Neural cell (in vitro differentiated cells): ENCODE measurements around the gene MCFD2.

ENCODE experiments used
- CTCF ChIP-seq: fragments of 450-650 bp; IDR thresholded peaks from 2 replicates; pipeline ENCODE4 v1.5.1; 2014; ENCODE audit warnings: antibody characterized with exemption, mild to moderate bottlenecking, moderate library complexity; ENCODE audit not compliant: poor library complexity, severe bottlenecking
- EP300 ChIP-seq: fragments of 450-650 bp; conservative IDR thresholded peaks from 2 replicates; pipeline ENCODE4 v1.6.1; 2014; ENCODE audit warnings: antibody characterized with exemption, mild to moderate bottlenecking, moderate library complexity; ENCODE audit not compliant: poor library complexity, severe bottlenecking
- EZH2 ChIP-seq: fragments of 200-600, 300-800 bp; shearing (Covaris generic), sonication (generic); IDR thresholded peaks from 2 replicates; pipeline ENCODE4 v1.6.1; 2014; ENCODE audit warnings: antibody characterized with exemption, low read length, borderline replicate concordance, mild to moderate bottlenecking; ENCODE audit not compliant: insufficient read depth, poor library complexity, severe bottlenecking
- MXI1 ChIP-seq: fragments of 450-650 bp; conservative IDR thresholded peaks from 2 replicates; pipeline ENCODE4 v1.6.1; 2014; ENCODE audit warnings: antibody characterized with exemption, mild to moderate bottlenecking; ENCODE audit not compliant: poor library complexity, severe bottlenecking
- POLR2AphosphoS5 ChIP-seq: IDR thresholded peaks from 2 replicates; pipeline ENCODE4 v1.6.1; 2012
- RAD21 ChIP-seq: fragments of 450-650 bp; conservative IDR thresholded peaks from 2 replicates; pipeline ENCODE4 v1.6.1; 2014; ENCODE audit warnings: antibody characterized with exemption, mild to moderate bottlenecking, moderate library complexity
- SMC3 ChIP-seq: fragments of 450-650 bp; conservative IDR thresholded peaks from 2 replicates; pipeline ENCODE4 v1.6.1; 2014; ENCODE audit warnings: antibody characterized with exemption, mild to moderate bottlenecking, moderate library complexity; ENCODE audit not compliant: poor library complexity
- TAF1 ChIP-seq: IDR thresholded peaks from 2 replicates; pipeline ENCODE4 v1.6.1; 2012; ENCODE audit warnings: low read depth

- TF ChIP-seq CTCF, result no peak
- TF ChIP-seq EZH2, result no peak
- no peak for TF ChIP-seq SMC3
- no peak for TF ChIP-seq POLR2AphosphoS5
- TF ChIP-seq RAD21, result no peak
- TF ChIP-seq MXI1, result no peak
- no peak for TF ChIP-seq EP300
- no peak for TF ChIP-seq TAF1
These were observed 39.5 kb upstream of the MCFD2 start for GRCh38 chr2:46954951-46955571.
